SK-N-SH treated with all-trans-retinoic acid at 6 μM for 48 hours (cell line): ENCODE data around the gene PLA2G4F.

Experiments used
- ARNTL ChIP-seq: fragments of 450-650 bp; formaldehyde crosslinking; IDR thresholded peaks from 2 replicates; pipeline ENCODE4 v1.5.0; 2020; ENCODE audit warnings: low read depth, mild to moderate bottlenecking, moderate library complexity, borderline replicate concordance
- CSDC2 ChIP-seq: fragments of 250-450 bp; sonication (Bioruptor Pico); IDR thresholded peaks from 2 replicates; pipeline ENCODE4 v1.5.0; 2020; ENCODE audit warnings: mild to moderate bottlenecking, moderate library complexity
- TCF4 ChIP-seq: fragments of 250-450 bp; sonication (Bioruptor Pico); IDR thresholded peaks from 2 replicates; pipeline ENCODE4 v1.8.0; 2021; ENCODE audit warnings: mild to moderate bottlenecking, moderate library complexity, borderline replicate concordance

DNA sequence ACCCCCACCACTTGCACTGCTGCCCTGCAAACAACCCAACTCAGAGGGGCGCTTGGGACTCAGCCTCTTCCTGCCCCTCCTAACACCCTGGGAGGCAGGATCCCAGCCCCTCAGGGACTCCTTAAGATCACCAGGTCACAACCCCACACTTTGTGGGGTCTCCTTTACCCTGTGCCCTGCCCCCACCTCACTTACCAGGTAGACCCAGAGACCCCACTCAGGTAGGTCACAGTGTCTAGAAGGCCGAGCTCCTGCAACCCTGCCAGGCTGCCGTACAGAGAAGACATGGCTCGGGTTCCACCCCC, 9.1 kb downstream of the PLA2G4F start:
- TF ChIP-seq ARNTL, result no peak
- TF ChIP-seq TCF4 (CRISPR knock-in tag), result no peak
- TF ChIP-seq CSDC2, result no peak
